Dermis blood vessel endothelial cell (primary cell): ENCODE measurements around the gene RPS21. TPM values are rescaled to one million over a fixed set of nuclear protein-coding genes. Genes with fewer than 3 reads are reported as not detected.
A peak's percentile ranks its signal among the peaks of the same experiment; 100 is the strongest.

ENCODE experiments used
- DNase-seq: peaks from one replicate; pipeline ENCODE4 v3.0.0; 2010
- total RNA-seq: library from RNA; depleted of rRNA; stranded (reverse); fragments of >200 nt; gene quantifications from 2 replicates; pipeline ENCODE4 v1.2.3, GENCODE V29; 2014

Gene RPS21
- total RNA-seq, 1 donor from 2014 or later: 1,095 TPM

GRCh38 chr20:62398120-62398821 lies 11.4 kb downstream of the RPS21 start:
- no peak for DNase-seq

GRCh38 chr20:62400021-62400420 lies 13.1 kb downstream of the RPS21 start:
- DNase-seq: no peak

DNA sequence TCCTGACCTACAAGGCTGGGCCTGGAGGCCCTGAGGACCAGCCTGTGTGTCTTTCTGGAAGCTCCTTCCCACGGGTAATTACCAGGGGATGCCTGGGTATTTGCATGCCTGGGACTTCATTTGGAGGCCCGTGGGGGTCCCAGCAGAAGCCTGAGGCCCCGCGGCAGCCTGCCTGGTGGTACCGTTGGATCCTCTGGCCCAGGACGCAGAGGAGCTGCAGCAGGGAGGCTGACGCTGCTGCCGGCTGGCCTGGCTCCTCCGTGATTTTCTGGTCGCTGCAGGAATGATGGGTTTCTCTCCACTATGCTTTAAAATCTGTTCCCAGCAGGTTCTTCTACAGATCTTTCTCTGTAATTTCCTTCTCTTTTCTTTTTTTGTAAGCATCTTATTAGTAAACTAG lies 13.6 kb downstream of the RPS21 start:
- no peak for DNase-seq

DNA sequence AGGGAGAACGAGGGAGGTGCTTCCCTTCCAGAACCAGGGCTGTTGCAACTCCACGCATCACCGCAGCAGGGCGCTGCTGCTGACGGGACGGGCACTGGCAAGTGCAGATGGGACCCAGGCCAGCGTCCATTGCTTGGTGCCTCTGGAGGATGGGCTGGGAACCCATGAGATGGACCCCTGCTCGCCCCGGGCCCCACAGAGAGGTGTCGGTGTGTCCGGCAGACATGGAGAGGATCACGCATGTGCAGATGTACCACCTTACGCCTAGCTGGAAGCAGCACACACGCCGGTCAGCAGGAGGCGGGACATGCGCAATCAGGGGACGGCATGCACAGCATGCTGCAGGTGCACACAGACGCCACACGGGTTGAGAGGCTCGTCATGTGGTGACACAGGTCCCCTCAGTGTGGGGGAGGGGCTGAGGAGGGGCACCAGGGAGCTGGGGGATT lies 14.5 kb downstream of the RPS21 start:
- no peak for DNase-seq

- DNase-seq: no peak
These were observed 15.7 kb downstream of the RPS21 start for GRCh38 chr20:62402456-62403150.

DNA sequence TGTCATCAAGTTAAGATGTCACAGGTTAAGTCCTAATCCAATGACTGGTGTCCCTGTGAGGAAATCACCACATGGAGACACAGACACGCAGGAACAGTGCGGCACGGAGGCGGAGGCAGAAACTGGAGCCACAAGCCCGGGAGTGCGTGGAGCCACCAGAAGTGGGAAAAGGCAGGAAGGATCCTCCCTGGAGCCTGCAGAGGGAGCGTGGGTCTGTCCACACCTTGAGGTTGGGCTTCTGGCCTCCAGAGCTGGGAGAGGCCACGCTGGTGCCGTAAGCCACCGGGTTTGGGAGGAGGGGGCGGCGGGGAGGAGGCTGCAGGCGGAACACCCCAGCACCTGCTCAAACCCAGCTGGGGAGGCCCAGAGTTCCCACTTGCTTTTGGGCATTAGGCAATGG lies 16.4 kb downstream of the RPS21 start:
- no peak for DNase-seq

GRCh38 chr20:62404112-62404665 lies 17.3 kb downstream of the RPS21 start:
- no peak for DNase-seq

- DNase-seq: no peak
These were observed 17.8 kb downstream of the RPS21 start for GRCh38 chr20:62404761-62405107.

GRCh38 chr20:62405108-62405980 lies 18.4 kb downstream of the RPS21 start:
- peak; percentile 68 for DNase-seq

DNA sequence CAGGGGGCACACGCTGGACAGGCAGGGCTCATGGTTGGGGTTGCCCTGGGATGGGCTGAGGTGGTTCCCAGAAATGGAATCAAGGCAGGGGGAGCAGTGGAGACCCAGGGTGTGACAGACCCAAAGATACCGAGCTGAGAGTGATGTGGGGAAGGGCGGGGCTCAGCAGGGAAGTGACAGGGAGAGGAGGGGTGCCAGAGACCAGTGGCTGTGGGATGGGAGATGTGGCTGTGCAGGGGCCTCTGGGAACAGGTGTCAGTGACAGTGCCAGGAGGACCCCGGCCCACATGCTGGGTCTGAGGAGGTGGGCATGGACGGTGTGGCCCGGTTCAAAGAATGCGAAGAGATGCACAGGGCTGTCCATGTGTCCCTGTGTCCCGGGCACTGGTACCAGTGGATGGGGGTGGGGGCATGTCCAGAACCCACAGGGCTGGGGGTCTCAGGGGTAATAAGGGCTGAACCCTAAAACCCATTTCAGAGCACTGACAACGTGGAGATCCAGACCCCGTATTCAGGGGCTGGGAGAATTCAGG lies 19.1 kb downstream of the RPS21 start:
- DNase-seq: no peak

DNA sequence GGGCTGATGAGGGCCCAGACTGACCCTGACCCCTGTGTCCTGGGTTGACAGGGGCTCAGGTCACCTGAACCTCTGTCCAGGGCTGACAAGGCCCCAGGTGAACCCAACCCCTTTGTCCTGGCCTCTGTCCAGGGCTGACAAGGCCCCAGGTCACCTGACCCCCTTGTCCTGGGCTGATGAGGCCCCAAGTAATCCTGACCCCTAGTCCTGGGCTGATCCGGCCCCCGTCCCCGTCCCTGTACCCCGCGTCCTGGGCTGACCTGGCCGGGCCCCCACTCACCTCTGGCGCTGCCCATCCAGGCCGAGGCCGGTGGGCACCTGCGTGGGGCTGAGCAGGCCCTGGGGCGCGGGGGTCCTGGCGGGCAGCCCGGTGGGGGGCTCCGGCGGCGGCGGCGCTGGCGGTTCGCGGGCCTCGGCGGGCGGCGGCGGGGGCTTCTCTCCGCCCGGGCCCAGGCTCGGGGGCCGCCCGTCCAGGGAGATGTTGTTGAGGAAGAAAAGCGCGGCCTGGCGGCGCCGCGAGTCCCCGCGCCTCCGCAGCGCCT lies 19.8 kb downstream of the RPS21 start:
- no peak for DNase-seq

- DNase-seq: peak; percentile 96
These were observed 20.5 kb downstream of the RPS21 start, which contains the start of gene CABLES2 for GRCh38 chr20:62407221-62407992. CABLES2 (minus strand) TSS chr20:62407285; CDS start chr20:62407276, 9 bp downstream.

- DNase-seq: no peak
These were observed 21.2 kb downstream of the RPS21 start for GRCh38 chr20:62408055-62408454.

GRCh38 chr20:62408640-62409039 lies 21.7 kb downstream of the RPS21 start:
- no peak for DNase-seq

GRCh38 chr20:62409086-62409853 lies 22.4 kb downstream of the RPS21 start:
- no peak for DNase-seq

GRCh38 chr20:62409931-62410745 lies 23.2 kb downstream of the RPS21 start:
- peak; percentile 53 for DNase-seq

DNA sequence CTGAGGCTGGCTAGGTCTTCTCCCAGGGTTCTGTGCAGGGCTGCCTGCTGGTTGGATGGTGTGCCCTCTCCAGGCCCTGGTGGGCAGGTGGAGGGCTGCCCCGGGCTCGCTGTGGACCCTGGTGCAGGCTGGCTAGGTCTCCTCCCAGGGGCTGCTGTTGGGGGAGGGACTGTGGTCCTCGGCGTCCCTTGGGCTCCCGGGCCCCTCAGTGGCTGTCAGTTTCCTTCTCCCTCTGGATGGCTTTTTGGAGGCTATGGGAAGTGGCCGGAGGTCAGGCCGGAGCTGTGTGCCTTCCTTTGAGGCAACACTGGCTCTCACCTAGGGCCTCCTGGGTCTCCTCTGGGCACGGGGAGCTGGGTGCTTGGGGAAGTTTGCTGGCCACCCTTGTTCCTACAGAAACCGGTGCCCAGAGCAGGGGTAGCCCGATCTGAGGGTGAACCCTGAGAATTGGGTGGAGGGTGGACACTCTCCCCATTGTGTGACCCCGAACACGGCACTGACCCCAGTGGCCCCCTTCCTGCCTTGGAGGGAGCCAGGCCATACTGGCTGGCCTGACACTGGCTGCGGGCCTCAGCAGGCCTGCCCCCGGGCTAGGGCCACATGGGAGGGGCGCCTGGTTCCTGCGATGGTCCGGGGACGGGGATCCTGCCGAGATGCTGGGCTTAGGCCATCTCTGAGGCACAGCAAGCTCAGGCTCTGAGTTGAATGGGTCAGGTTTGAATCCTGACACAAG lies 24.0 kb downstream of the RPS21 start:
- DNase-seq: no peak

DNA sequence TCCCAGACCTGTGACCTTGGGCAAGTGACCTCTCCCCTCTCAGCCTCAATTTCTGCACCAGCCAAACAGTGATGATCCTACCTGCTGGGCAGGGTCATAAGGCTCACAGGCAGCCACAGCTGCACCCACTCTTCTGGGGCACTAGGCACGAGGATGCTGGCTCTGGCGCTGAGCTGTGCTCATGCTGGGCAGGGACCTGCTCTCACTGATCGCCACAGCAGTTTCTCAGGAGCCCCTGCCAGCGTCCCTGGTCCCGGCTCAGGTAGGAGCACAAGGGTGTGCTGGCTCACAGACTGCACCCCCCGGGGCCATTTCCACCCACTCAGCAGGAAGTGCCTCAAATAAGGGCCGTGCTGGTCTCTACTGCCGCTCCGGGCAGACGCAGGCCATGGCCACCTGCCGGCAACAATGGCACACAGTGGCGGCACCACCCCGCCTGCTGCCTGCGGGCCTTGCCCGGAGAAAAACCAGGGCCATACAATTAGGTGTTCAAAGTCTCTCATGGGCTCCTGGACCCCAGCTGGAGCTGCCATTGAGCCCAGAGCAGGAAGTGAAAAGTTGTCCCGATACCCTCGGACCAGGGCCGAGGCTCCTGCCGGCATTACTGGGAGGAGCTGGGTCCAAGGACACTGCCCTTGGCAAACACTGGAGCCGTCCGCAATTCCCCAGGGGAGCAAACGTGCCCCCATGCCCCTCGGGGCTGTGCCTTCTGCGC lies 24.7 kb downstream of the RPS21 start:
- DNase-seq: no peak
